ENCODE results near the gene NUDT17.

Gene NUDT17

GRCh38 chr1:145889722-145890121 is 44.3 kb downstream of the NUDT17 start:
- Histone ChIP-seq H3K27me3 (replicated peaks) (no peaks in the 10 kb centered on the region), H3K27ac (no peak overlapping the region), H3K36me3 (replicated peaks) (no peaks in the 10 kb centered on the region), H3K4me3 (ENCODE audit: low read depth, low read length) (no peak overlapping the region)
- in situ Hi-C loops (cut with HindIII; ENCODE audit: low pct_ligation_motif_present, low sequenced_read_pairs): no loop called here
- no peak for DNase-seq
- no peak for TF ChIP-seq CTCF (IDR thresholded peaks at IDR 0.05; ENCODE audit: low read depth, low read length, missing control alignments)

DNA sequence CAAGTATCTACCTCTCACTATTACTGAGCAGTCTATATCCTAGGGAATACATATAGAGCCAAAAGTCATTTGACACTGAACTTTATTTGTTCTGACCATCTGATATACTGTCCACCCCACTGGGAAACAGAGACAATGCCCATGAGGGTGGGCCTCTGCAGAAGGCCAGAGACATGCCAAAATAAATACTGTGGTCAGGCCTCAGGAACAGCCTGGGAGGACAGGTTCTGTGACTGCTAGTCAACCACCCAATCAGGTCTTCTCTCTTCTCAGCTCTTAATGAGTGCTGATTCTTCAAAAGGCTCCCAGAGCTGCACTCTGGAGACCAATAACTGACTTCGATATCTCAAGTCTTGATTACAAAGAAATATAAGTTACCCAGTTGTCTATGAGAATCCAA is 45.7 kb downstream of the NUDT17 start:
- Histone ChIP-seq H3K27me3 (replicated peaks) (no peaks in the 10 kb centered on the region), H3K27ac (peak overlapping the region; percentile 23), H3K4me3 (ENCODE audit: low read depth, low read length) (no peak overlapping the region), H3K36me3 (replicated peaks) (no peaks in the 10 kb centered on the region)
- in situ Hi-C loops (cut with HindIII; ENCODE audit: low pct_ligation_motif_present, low sequenced_read_pairs): no loop called here
- DNase-seq: peak; percentile 42
- TF ChIP-seq CTCF (IDR thresholded peaks at IDR 0.05; ENCODE audit: low read depth, low read length, missing control alignments): no peak

DNA sequence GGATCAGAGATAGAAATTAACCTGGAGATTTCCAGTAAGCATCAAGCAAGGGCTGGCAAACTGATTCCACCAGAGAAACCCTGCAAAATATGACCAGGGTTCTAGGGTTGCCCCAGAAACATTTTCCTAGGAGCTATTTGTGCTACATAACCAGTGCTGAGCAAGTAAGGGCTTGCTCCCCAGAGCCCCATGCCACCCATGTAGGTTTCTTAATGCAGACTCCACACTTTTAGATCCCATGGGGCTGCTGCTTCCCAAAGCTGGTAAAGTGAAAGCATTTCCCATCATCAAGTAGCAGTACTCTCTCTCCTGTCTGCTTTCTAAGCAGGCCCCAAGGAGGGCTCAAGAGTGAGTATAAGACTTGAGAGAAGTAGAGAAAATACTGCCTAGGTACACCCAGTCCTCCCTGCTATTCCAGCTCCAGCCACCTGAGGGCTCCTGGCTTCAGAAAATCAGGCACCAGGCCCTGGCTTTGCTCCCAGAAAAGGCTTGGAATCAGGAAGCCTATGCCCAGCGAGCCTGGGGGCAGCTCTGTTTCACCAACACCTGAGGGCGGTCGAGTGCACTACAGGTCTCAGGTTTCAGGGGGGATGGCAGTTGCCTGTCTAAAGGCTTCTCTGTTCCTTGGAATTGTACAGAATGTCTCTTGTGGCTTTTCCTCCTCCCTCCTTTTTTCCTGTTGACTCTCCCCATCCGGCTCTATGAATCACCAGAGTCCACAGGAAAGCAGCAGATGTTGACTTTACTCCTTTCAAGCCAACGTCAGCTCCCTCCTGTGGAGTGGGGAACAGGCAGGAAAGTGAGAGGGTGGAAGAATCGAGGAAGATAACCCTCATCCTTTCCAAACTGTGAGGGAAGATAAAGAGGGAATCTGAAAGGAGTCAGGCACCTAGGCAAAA is 46.4 kb downstream of the NUDT17 start:
- TF ChIP-seq CTCF (IDR thresholded peaks at IDR 0.05; ENCODE audit: low read depth, low read length, missing control alignments): peak; percentile 94
- peak; percentile 98 for DNase-seq
- H3K27ac ChIP-seq: peak overlapping the region; percentile 76
- no peak overlapping the region for H3K4me3 ChIP-seq (ENCODE audit: low read depth, low read length)
- H3K27me3 ChIP-seq (replicated peaks): no peaks in the 10 kb centered on the region
- no peaks in the 10 kb centered on the region for H3K36me3 ChIP-seq (replicated peaks)
- in situ Hi-C loops (cut with HindIII; ENCODE audit: low pct_ligation_motif_present, low sequenced_read_pairs): no loop called here

DNA sequence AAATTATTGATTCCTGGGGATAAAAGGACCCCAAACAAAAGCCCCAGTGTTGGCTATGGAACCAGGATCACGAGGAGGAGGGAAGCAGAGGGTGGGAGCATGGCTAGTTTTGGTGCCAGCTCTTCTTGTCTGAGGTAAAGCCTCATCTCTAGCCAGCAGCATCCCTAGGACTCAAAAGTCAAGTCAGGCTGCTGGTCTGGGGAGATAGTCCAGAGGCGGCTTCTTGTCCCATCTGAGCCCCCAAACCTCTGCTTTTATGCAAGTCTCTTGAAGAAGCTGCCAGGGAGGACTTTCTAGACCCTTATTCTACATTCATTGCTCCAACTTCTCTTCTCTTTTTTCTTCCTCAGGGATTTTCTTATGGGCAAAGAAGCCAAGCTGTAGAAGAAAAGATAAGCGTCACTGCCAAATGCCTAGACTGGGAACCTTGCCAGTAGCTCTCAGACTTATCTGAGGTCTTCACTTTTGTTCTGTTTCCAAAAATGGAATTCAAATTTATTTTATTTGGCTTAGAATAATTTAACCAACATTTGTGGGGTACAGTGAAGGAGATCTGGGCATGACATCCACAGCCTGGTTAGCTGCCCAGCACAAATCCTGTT is 47.2 kb downstream of the NUDT17 start:
- Histone ChIP-seq H3K4me3 (ENCODE audit: low read depth, low read length) (no peak overlapping the region), H3K27ac (peak overlapping the region; percentile 76), H3K27me3 (replicated peaks) (no peaks in the 10 kb centered on the region), H3K36me3 (replicated peaks) (no peaks in the 10 kb centered on the region)
- in situ Hi-C loops (cut with HindIII; ENCODE audit: low pct_ligation_motif_present, low sequenced_read_pairs): no loop called here
- no peak for DNase-seq
- TF ChIP-seq CTCF (IDR thresholded peaks at IDR 0.05; ENCODE audit: low read depth, low read length, missing control alignments): no peak

DNA sequence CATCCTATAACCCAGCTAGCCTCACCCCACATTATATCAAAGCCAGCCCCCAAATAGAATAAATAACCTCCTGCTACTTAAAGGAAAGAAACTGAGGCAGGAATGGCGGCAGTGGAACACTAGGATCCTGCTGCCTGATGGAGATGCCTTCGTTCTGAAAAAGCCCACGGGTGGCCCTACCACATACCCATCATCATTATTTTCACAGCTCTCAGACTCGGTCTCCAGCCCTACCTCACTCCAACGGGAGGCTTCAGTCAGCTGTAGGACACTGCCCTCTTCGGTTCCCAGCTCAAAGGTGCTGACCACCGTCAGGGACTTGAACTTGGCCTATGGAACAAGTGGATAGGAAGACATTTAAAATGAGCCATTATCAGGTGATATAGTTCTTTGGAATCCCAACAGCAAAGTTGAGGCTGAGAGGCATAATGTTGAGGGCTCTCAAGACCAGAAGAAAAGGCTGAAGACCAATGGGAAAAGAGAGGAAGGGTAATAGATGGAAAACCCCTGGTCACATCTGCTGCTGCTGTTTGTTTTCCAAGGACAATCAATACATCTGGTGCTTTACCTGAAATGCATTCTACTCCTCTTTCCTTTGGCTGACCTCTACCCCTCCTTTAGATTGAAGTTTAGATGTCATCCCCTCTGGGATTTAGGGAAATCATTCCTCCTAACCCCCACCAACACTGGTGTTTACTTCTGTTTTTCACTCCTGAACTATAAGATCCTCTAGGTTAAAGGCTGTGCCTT is 48.1 kb downstream of the NUDT17 start:
- H3K4me3 ChIP-seq (ENCODE audit: low read depth, low read length): no peak overlapping the region
- H3K27me3 ChIP-seq (replicated peaks): no peaks in the 10 kb centered on the region
- H3K27ac ChIP-seq: no peak overlapping the region
- no peak for TF ChIP-seq CTCF (IDR thresholded peaks at IDR 0.05; ENCODE audit: low read depth, low read length, missing control alignments)
- DNase-seq: no peak
- H3K36me3 ChIP-seq (replicated peaks): no peaks in the 10 kb centered on the region
- in situ Hi-C loops (cut with HindIII; ENCODE audit: low pct_ligation_motif_present, low sequenced_read_pairs): no loop called here

Measured in brain microvascular endothelial cell (primary cell).